Urothelium cell line (cell line): ENCODE results near the gene LINGO3.

ENCODE experiments used
- DNase-seq: peaks from one replicate; pipeline ENCODE4 v3.0.0; 2011; ENCODE audit warnings: low spot score, mixed read lengths
- FAIRE-seq: peaks from 2 replicates; lab custom pipeline; 2011; peaks lifted over from hg19 to GRCh38; lab: Jason Lieb, UNC

The LINGO3 gene

GRCh38 chr19:2266183-2266993 is 41.6 kb downstream of the LINGO3 start:
- FAIRE-seq (no peak), DNase-seq (peak; percentile 68)

- DNase-seq (no peak), FAIRE-seq (no peak)
Observed at GRCh38 chr19:2261438-2262172, 46.3 kb downstream of the LINGO3 start.

- no peak for DNase-seq
- no peak for FAIRE-seq
Observed at GRCh38 chr19:2260341-2260805, 47.6 kb downstream of the LINGO3 start.

- FAIRE-seq (no peak), DNase-seq (no peak)
Observed at GRCh38 chr19:2259336-2259735, 48.6 kb downstream of the LINGO3 start.
